Fibroblast of the conjunctiva (primary cell): ENCODE measurements around the gene SGK1.
"Not testable (repeated sequence)": the region's sequence is repeated elsewhere in the genome, so short reads cannot be mapped to it uniquely, and the experiment has no call there.

Experiments
- DNase-seq: peaks from one replicate; pipeline ENCODE4 v3.0.0-alpha.2; 2010; ENCODE audit warnings: low read depth

SGK1 gene

DNA sequence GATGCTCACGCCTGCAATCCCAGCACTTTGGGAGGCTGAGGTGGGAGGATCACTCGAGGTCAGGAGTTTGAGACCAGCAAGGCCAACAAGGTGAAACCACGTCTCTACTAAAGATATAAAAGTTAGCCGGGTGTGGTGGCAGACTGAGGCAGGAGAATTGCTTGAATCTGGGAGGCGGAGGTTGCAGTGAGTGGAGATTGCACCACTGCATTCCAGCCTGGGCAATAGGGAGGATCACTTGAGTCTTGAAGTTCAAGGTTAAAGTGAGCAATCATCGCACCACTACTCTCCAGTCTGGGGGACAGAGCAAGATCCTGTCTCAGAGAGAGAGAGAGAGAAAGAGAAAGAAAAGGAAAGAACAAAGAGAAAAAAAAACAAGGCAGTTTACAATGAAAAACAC, 13.5 kb downstream of the SGK1 start:
- DNase-seq, result not testable (repeated sequence)

DNA sequence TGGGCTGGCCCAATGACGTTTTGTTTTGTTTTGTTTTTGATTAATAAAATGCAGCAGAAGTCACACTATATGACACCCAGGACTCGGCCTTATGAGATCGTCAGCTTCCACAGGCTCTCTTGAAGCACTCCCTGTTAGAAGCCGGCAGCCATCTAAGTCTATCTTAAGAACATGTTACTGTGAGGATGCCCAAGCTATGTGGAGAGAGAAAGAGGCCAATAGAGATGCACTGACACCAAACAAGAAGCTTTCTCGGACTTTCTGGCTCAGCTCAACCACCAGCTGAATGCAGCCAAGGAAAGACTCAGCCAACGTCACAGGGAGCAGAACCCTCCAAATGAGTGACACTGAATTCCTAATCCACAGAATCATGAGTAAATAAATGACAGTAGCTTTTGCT, 14.0 kb downstream of the SGK1 start:
- no peak for DNase-seq

DNA sequence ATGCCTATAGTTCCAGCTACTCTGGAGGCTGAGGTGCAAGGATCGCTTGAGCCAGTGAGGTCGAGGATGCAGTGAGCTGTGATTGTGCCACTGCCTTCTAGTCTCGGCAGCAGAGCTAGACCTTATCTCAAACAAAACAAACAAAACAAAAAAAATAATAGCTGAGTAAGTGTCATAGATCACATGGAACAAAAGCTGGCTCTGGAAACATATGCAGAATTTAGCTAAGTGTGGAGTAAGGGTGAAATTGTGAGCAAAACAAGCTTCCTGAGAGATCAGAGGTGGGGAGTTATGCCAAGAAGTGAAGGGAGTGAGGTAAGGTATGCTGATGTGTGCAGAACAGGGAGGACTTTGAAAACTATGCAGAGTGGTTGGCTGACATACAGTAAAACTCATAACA, 18.7 kb downstream of the SGK1 start:
- no peak for DNase-seq

DNA sequence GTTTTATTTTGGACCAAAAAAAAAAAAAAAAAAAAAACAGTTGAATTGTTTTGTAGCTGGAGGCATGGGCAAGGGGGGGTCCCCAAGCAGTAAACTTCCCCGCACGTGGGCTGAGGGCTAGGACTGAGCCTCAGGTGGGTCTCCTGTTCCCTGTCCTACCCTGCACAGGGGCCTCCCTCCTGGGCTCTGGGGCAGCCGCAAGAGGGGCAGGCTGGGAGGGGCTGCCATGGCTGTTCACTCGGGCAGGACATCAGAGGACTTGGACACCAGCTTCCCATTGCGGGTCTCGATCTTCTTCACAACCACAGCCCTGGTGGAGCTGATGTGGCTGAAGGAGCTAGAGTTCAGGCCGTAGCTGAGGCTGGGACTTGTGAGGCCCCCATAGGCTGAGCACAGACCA, 21.1 kb downstream of the SGK1 start:
- no peak for DNase-seq

DNA sequence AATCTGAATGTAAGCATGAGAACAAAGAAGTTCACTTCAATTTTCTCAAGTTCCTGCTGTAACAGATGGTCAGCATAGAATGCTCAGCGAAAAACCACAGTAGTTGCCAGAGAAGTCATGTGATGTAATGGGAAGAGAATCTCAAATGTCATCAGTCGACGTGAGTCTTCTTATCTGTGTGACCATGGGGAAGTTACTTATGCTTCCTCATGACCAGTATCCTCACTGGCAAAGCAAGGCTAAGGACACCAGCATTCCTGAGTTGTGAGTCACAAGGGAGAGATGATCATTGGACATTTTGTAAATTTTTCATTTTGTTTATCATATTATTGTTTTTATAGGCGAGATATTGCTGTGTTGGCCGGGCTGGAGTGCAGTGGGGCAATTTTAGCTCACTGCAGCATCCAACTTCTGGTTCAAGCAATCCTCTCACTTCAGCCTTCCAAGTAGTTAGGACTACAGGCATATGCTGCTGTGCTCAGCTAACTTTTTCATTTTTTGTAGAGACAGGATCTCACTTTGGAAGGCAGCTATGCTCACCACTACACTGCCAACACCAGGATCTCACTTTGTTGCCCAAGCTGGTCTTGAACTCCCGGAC, 21.9 kb downstream of the SGK1 start:
- DNase-seq, result peak; percentile 87

DNA sequence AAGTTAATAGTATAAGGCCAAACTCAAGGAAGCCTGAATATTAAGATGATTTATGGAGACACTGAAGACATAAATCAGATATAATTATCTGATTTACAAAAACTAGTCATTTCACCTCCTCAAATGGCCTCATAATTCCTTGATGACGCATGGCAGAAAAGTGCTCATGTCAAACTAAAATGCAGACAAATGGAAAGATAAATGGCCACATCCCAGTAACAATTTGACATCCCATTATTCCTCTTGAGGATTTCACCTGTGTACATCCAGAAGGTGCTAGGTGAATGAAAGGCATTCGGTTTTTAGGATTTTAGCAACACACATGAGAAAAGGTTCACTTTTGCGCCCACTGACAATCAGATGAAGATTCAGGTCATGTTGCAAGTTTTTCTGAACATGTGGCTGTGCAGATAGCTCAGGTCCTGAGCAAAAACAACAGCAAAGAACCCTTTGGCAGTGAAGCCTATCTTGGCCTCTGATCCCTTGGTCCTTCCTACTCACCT, 24.2 kb downstream of the SGK1 start:
- DNase-seq, result no peak

DNA sequence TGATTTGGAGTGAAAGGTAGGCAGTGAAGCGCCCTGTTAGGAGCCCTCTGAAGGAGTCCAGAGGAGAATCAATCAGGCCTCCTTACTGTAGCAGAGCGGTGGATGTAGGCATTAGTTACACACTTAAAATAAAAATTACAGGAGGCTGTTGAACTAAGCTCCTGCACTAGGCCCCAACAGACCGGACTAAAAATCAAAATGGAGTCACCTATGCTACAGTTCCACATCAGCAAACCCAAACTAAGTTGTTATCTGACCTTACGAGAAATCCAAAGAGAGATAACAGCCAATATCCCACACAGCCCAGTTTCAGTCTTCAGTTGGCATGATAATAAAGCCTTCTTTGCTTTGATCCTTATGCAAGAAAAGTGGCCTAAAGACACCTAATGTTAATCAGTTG, 26.8 kb downstream of the SGK1 start:
- DNase-seq, result no peak

DNA sequence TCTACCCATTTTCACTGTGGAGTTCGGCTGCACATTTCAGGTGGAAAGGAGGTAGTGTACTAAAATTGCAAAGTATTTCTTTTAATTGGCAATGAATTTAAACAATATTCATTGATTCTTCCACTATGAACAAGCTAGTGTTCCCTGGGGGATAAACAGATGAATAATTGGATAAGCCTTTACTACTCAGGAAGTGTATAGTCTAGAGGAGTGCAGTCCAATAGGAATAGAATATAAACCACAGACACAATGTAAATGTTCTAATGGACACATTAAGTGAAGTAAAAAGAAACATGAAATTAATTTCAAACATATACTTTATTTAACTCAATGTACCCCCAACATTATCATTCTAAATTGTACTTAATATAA, 28.7 kb downstream of the SGK1 start:
- no peak for DNase-seq

DNA sequence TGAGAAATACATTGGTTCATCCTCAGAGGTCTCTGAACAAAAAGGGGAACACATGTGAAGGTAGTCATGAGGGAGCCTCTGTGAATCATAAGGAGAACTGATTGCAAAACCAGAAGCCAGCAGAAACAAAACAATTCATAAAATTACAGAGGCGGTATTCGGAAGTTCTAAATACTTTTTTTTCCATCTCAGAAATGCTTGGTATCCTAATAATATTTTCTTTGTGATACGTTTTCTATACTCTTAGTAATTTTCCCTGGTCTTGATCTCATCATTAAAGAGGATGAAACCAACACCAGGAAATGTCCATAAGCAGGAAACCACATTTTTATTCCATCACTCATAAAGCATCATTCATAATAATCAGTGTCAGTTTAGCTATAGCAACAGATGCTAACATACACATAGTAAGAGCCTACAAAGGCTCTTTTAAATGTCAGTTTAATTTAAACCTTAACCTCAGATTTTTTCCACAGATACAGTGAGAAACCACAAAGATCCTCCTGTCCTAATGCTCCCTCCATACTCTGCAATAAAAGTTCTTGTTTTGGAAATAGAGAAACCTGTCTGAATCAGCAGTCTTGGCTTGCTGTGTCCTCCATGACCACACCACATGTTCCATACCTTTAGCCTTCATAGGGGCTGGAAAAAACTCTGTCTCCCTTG, 29.2 kb downstream of the SGK1 start:
- peak; percentile 59 for DNase-seq

DNA sequence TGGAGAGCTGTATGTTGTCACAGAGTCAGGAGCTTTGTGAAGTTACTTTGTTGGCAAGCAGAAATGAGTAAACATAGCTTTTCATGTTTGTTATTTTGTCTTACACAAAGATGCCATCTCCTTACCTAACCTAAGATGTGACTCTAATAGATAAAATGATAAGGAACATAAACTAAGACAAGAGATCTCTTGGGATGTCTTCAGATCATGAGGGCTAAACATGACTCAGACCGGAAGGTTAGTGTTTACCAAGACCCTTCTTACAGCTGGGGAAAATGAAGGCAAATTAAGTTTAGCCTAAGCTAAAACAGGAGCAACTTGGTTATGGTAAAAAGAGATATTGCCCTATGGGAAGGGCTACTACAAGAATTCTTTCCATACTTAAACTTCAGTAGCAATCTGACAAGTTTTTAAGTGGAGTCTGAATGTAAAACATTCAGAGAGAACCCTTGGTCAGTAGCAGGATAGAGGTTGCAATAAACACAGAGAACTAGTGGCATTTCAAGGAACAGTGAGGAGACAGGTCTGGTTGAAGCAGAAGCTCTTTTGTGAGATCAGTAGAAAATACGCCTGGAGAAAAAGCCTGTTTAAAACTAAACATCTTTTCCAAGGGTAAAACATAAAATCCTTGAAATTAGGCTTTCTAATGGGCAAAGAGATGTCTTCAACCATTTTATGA, 29.9 kb downstream of the SGK1 start:
- DNase-seq, result no peak

DNA sequence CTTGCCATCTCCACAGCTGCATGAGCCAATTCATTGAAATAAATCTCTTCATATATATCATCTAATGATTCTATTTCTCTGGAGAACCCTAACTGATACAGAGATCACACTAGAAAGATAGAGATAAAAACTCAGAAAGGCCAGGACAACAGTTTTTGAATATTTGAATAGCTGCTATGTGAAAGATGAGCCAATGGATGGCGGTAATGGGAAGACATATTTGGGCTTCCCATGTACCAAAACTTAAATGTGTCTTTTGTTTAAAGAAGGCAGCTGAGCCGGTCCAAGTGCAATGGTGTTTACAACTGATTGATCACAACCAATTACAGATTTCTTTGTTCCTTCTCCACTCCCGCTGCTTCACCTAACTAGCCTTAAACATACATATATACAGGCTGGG, 35.1 kb downstream of the SGK1 start:
- DNase-seq, result no peak

DNA sequence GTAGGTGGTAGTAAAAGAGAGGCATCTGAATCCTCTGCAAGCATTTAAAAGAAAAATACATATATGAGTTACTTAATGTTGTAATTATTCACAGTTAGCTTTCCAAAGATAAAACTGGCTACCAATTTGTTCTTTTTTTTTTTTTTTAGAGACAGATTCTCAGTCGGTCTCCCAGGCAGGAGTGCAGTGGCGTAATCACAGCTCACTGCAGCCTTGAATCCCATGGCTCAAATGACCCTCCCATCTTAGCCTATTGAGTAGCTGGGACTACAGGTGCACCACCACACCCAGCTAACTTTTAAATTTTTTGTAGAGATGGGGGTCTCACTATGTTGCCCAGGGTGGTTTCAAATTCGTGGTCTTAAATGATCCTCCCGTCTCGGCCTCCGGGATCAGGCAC, 36.5 kb downstream of the SGK1 start:
- DNase-seq, result no peak

DNA sequence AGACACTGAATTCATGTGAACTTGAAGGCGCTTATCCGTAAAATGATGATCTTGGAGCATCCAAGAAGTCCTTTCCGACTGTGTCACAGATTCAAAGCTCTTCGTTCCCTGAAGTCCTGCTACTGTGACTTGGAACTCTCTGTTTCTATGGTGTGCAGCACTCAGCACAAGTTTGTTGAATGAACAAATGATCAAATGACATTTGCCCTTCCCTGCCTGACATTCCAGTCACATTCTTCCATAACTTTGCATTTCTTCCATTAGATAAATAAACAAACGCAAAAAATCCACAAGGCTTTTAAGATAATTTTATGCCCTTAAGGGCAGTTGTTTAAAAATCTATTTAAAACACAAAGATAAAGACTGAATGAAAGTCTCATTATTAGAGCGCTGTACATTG, 39.9 kb downstream of the SGK1 start:
- DNase-seq, result no peak

DNA sequence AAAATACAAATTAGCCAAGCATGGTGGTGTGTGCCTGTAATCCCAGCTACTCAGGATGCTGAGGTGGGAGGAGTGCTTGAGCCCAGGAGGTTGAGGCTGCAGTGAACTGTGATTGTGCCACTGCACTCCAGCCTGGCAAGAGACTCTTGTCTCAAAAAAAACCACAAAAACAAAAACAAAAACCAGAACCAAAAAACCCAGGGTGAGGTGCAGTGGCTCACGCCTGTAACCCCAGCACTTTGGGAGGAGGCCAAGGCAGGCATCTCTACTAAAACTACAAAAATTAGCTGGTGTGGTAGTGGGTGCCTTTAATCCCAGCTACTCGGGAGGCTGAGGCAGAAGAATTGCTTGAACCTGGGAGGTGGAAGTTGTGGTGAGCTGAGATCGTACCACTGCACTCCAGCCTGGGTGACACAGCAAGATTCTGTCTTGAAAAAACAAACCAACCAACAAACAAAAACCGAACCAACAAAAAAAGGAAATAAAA, 41.0 kb downstream of the SGK1 start:
- not testable (repeated sequence) for DNase-seq

DNA sequence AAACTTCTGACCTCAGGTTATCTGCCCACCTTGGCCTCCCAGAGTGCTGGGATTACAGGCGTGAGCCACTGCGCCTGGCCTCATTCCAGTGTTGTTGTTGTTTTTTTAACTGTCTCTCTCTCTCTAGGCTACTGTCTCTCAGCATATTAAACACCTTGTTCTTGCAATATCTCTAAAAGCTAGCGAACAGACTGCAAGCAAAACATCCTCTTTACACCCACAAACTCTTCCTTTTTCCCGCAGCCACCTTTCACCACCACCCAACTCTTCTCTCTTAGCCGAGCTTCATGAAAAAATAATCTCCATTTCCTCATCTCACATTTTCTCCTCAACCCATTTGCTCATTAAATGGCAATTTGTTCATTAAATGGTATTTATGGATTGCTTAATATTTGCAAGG, 45.5 kb downstream of the SGK1 start:
- no peak for DNase-seq

DNA sequence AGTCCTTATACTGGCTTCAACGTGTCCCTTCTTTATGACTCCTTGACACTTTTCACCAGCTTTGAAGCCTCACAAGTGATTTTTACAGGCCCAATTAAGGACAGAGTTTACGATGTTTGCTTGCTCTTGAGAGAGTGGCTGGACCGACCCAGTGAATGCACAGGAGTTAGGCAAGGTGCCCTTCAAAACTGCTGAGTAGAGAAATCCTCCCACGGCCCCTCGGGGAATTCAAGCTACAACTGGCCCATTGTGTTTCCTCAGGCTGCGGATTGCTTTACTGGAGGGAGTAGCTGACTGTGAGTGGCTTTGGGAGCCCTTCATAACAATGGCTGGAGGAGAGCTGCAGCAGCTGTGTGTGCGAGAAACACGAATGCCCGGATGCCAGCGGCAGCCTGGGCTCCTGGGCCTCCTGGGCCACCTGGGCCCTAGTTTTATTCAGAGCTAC, 50.0 kb downstream of the SGK1 start:
- no peak for DNase-seq

DNA sequence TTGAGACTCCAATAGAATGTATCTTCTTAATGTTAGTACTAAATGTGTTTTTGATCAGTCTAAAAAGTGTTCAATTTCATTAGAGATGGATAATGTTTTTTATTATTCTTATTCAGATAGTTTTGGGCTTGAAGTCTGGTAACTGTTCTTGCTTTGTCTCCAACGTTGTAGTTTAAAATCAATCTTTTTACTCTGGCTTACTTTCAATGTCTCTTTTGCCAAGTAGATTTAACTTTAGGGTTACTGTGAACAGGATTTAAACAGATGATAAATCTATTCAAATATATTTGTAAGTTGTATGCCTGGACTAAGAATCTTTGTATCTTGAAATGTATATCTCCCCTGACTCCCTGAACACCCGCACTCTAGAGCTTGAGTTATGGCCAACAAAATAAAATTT, 51.1 kb downstream of the SGK1 start:
- no peak for DNase-seq

DNA sequence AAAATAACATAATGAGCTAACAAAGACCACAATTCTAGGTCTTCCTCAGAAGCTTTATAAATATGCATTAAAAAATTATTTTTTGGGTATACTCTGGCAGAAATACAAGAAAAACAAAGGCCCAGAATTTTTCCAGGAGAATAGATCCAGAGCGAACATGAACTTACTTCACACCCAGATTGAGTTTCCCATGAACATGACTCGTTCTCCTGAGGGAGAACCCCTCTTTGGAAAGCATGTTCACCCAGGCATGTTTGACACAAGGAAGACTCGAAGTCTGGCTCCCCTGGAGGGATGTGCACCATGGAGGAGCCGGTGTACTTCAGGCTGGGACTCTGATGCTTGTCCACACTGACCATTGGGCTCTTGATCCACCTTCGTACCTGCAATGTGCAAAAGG, 56.1 kb downstream of the SGK1 start:
- DNase-seq, result peak; percentile 22

DNA sequence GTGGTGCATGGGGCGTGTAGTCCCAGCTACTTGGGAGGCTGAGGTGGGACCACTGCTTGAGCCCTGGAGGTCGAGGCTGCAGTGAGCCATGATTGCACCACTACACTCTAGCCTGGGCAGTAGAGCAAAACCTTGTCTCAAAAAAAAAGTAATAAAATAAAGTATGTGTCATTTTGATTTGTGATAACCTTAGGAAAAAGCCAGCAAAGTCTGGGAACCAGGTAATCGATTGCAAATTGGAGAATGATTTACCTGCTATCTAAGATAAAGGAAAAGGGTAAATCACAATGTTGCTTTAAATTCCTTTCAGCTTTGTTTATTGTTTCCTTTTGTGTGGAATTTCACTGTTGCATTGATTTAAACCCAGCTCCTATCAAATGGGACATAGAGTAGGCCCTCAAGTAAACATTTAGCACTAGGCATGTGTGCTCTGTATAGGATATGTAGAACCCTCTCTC, 59.0 kb downstream of the SGK1 start:
- DNase-seq, result no peak

DNA sequence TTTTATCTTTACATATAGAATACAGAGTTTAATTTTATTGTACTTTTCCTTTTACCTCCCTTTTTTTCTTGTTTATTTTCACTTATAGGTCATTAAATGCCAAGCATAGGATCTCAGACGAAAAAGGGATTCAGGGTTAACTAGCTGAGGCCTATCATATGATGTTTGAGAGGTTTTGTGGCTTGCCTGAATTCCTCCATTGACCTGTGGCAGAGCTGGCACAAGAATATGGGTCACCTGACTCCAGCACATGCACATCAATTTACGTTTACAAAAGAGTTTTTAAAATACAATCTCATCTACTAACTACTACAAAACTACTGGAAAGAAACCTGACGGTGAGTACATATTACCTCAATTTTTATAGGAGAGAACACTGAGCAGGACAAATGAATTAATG, 60.4 kb downstream of the SGK1 start:
- no peak for DNase-seq

DNA sequence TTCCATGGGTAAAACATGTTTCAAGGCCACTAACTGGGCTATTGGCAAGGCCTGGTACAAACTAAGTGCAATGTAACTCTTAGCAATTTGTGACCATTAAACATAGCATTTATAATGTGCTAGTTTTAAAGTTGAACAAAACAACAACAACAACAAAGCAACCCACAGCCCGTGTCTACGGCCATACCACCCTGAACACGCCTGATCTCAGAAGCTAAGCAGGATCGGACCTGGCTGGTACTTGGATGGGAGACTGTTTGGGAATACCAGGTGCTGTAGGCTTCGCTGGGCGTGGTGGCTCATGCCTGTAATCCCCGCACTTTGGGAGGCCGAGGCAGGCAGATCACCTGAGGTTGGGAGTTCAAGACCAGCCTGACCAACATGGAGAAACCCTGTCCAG, 61.0 kb downstream of the SGK1 start:
- no peak for DNase-seq

DNA sequence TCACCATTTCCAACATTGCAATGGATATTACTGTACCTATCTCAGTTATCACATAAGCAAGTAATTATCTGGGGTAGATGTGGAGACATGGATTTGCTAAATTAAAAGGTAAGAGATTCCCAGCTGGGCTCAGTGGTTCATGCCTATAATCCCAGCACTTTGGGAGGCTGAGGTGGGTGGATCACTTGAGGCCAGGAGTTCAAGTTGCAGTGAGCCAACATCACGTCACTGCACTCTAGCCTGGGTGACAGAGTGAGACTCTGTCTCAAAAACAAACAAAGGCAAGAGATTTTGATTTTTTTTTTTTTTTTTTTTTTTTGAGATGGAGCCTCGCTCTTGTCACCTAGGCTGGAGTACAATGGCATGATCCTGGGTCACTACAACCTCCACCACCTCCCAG, 62.6 kb downstream of the SGK1 start:
- DNase-seq, result not testable (repeated sequence)

DNA sequence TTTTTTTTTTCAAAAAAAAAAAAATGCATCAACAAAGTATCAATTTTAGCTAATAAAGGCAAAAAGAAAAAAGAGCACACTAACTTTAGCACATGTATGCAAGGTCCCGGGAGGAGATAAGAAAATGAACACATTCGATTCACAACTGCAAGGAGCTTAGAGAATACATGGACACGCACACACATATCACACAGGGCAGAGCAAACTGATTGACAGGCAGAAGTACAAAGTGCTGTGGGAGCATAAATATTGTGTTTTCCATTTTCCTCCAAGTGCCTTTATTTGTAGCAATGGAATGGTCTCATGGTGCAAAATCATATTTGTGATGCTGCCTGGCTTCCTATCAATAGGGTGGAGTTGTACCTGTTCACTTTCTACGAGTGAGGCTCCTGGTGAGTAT, 63.8 kb downstream of the SGK1 start:
- no peak for DNase-seq
